Glutamatergic neuron (in vitro differentiated cells): Measurements from ENCODE around the gene FTL. TPM values are rescaled to one million over a fixed set of nuclear protein-coding genes. Genes with fewer than 3 reads are reported as not detected.

Experiments used
- DNase-seq: peaks from one replicate; pipeline ENCODE4 v3.0.0; 2022
- H3K27ac Mint-ChIP-seq: one replicate; pipeline ENCODE4 v1.8.0; 2020; ENCODE audit warnings: mild to moderate bottlenecking, mixed read lengths, inconsistent platforms; ENCODE audit not compliant: unreplicated experiment
- H3K27me3 Mint-ChIP-seq: one replicate; pipeline ENCODE4 v1.8.0; 2020; ENCODE audit warnings: mild to moderate bottlenecking, moderate library complexity, mixed read lengths, inconsistent platforms; ENCODE audit not compliant: unreplicated experiment
- H3K36me3 Mint-ChIP-seq: one replicate; pipeline ENCODE4 v1.8.0; 2020; ENCODE audit warnings: mild to moderate bottlenecking, mixed read lengths, inconsistent platforms; ENCODE audit not compliant: unreplicated experiment
- H3K4me1 Mint-ChIP-seq: one replicate; pipeline ENCODE4 v1.8.0; 2020; ENCODE audit warnings: mild to moderate bottlenecking, low read depth, mixed read lengths, inconsistent platforms; ENCODE audit not compliant: unreplicated experiment
- H3K4me3 Mint-ChIP-seq: one replicate; pipeline ENCODE4 v1.8.0; 2020; ENCODE audit warnings: mild to moderate bottlenecking, mixed read lengths, inconsistent platforms; ENCODE audit not compliant: unreplicated experiment
- H3K9me3 Mint-ChIP-seq: one replicate; pipeline ENCODE4 v1.8.0; 2020; ENCODE audit warnings: mild to moderate bottlenecking, moderate library complexity, mixed read lengths, inconsistent platforms; ENCODE audit not compliant: unreplicated experiment
- total RNA-seq: library from RNA; stranded (reverse); fragmentation: NEBNext Ultra II Directional; extraction: Animal tissue kit (Norgen Biotek cat#: 25700); gene quantifications from one replicate; pipeline ENCODE4 v1.2.1, GENCODE V29; 2021; ENCODE audit not compliant: unreplicated experiment
- TF ChIP-seq, protein P1 (sequence below): fragments of 200-600 bp; sonication (generic); IDR thresholded peaks from one replicate; pipeline ENCODE4 v1.5.0; 2021; ENCODE audit not compliant: partially characterized antibody, unreplicated experiment

Gene FTL
- total RNA-seq, 1 donor from 2014 or later = 875 TPM

DNA sequence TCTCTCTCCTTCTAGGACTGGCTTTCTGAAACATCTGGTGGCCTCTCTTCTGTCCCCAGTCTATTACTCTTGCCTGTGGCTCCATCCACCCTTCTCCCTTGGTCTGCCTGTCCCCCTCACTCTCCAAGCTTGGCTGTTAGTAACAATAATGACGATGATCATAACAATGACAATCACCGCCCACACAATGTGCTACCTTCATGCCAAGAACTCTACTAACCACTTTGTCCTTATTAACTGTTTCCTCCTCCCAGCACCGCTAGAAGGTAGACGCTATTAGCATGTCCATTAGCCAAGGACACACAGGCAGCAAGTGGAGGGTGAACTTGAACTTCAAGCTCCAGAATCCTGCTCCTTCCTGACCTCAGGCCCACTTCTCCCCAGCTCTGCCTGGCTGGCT lies 25.3 kb downstream of the FTL start:
- DNase-seq = no peak
- no peaks in the 10 kb centered on the region for H3K36me3 Mint-ChIP-seq
- peaks cover 14% of the 10 kb centered on the region for H3K9me3 Mint-ChIP-seq
- H3K27me3 Mint-ChIP-seq = peaks cover 2% of the 10 kb centered on the region
- TF ChIP-seq, protein P1, sequence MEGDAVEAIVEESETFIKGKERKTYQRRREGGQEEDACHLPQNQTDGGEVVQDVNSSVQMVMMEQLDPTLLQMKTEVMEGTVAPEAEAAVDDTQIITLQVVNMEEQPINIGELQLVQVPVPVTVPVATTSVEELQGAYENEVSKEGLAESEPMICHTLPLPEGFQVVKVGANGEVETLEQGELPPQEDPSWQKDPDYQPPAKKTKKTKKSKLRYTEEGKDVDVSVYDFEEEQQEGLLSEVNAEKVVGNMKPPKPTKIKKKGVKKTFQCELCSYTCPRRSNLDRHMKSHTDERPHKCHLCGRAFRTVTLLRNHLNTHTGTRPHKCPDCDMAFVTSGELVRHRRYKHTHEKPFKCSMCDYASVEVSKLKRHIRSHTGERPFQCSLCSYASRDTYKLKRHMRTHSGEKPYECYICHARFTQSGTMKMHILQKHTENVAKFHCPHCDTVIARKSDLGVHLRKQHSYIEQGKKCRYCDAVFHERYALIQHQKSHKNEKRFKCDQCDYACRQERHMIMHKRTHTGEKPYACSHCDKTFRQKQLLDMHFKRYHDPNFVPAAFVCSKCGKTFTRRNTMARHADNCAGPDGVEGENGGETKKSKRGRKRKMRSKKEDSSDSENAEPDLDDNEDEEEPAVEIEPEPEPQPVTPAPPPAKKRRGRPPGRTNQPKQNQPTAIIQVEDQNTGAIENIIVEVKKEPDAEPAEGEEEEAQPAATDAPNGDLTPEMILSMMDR = no peak
- H3K4me1 Mint-ChIP-seq = peaks cover 21% of the 10 kb centered on the region
- H3K4me3 Mint-ChIP-seq = peak overlapping the region; percentile 100
- H3K27ac Mint-ChIP-seq = peak overlapping the region; percentile 89

DNA sequence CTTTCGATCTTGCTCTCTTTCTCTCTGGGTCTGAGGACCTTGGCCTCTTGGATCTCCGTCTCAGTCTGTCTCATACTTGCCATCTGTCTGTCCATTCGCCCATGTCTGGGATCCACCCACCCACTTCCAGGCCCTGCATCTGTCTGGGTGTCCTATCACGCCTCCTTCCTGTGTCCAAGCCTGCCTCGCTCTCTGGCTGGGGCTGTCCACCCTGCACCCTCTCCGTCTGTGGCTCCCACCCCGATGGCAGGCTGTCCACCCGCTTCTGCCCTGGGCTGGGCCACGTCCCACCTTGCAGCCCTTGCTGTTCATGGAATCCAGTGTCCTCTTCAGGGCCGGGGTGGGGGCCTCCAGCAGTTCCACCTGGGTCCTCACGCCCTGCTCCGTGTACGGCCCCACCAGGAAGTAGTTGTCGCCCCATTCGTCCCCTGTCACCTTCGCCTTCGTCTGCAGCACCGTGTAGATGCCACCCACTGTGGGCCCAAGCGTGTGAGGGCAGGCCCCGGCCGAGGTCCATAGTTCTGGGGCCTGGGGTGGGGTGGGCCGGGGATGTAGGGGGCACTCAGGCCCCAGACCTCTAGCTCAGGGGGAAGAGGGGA lies 26.0 kb downstream of the FTL start:
- Mint-ChIP-seq H3K27ac (peak overlapping the region; percentile 89), H3K4me3 (peak overlapping the region; percentile 100), H3K36me3 (no peaks in the 10 kb centered on the region), H3K27me3 (no peaks in the 10 kb centered on the region), H3K9me3 (peaks cover 14% of the 10 kb centered on the region), H3K4me1 (peaks cover 21% of the 10 kb centered on the region)
- DNase-seq = no peak
- TF ChIP-seq, protein P1 = no peak

GRCh38 chr19:48991873-48992580 lies 26.9 kb downstream of the FTL start:
- no peaks in the 10 kb centered on the region for H3K36me3 Mint-ChIP-seq
- peak overlapping the region; percentile 100 for H3K4me3 Mint-ChIP-seq
- DNase-seq = no peak
- H3K27ac Mint-ChIP-seq = peak overlapping the region; percentile 93
- H3K27me3 Mint-ChIP-seq = no peaks in the 10 kb centered on the region
- peaks cover 21% of the 10 kb centered on the region for H3K4me1 Mint-ChIP-seq
- TF ChIP-seq, protein P1 = no peak
- peaks cover 14% of the 10 kb centered on the region for H3K9me3 Mint-ChIP-seq

DNA sequence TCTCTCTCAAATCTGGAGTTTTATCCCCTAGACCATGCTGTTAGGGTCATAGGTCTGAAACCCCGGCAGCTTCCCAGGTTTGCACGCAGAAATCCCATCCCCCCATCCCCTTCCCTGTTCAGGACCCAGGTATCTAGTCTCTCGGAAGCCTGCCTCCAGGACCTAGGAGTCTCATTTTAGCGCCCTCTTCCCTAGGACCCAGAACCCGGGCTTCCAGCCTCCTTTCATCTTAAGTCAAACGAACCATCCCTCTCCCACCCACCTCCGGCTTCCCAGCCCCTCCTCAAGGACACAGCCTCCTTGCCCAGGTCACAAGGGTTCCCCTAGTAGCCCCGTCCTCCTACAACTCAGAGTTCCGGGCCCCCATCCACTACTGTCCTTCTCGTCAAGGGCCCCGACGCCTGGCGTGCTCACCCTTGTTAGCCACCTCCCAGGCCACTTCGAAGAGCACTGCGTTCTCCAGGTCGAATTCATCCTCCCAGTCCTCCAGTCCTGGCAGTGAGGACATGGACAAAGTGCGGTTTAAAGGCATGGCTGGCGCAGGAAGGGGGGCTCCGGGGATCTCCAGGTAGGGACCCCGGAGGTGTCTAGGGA lies 27.6 kb downstream of the FTL start:
- no peaks in the 10 kb centered on the region for H3K27me3 Mint-ChIP-seq
- H3K4me1 Mint-ChIP-seq = peaks cover 23% of the 10 kb centered on the region
- H3K9me3 Mint-ChIP-seq = peaks cover 11% of the 10 kb centered on the region
- peak overlapping the region; percentile 93 for H3K27ac Mint-ChIP-seq
- DNase-seq = no peak
- peak overlapping the region; percentile 100 for H3K4me3 Mint-ChIP-seq
- H3K36me3 Mint-ChIP-seq = no peaks in the 10 kb centered on the region
- TF ChIP-seq, protein P1 = no peak
